ENCODE measurements around the gene FGF1.

The FGF1 gene

DNA sequence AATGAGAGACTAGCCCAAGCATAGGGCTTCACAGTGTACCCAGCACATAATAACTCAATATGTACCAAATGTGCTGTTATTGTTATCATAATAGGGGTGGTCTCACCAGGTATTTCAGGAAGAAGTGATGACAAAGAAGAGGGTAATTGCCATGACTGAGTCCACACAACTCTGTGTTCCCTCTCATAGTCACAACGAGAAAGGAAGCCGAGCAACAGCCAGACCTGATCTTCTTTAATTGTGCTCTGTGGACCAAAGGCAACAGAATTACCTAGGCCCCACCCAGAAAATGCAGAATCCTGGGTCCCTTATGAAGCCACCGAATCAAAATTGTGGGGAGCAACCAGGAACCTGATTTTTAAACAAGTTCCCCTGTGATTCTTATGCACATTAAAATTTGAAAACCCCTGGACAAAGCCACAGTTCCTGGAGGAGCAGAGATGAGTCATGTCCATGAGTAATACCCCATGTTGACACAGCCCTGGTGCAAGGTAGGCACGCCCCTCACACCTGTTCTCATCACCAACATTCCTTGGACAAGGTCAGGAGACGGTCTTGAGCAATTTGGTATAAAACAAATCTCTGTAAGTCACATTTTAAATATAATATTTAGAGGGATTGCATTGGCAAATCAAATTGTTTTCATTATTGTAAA, 5.2 kb downstream of the FGF1 start:
- no peak overlapping the region for H3K4me3 ChIP-seq (ENCODE audit: low read depth, low read length)
- DNase-seq (ENCODE audit: low read depth): peak; percentile 43

DNA sequence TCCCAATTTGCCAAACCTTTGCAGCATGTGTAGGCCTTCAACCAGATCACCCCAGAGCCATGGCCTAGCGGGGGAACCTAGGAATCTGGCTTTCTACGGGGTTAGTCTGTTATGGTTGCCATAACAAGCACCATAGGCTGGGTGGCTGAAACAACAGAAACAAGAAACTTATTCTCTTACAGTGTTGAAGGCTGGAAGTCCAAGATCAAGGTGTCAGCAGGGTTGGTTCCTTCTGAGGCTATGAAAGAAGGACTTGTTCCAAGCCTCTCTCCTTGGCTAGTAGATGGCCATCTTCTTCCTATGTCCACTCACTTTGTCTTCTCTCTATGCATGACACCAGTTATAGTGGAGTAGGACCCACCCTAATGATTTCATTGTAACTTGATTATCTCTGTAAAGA, 6.1 kb downstream of the FGF1 start:
- no peak overlapping the region for H3K4me3 ChIP-seq (ENCODE audit: low read depth, low read length)
- TF ChIP-seq, protein P1, sequence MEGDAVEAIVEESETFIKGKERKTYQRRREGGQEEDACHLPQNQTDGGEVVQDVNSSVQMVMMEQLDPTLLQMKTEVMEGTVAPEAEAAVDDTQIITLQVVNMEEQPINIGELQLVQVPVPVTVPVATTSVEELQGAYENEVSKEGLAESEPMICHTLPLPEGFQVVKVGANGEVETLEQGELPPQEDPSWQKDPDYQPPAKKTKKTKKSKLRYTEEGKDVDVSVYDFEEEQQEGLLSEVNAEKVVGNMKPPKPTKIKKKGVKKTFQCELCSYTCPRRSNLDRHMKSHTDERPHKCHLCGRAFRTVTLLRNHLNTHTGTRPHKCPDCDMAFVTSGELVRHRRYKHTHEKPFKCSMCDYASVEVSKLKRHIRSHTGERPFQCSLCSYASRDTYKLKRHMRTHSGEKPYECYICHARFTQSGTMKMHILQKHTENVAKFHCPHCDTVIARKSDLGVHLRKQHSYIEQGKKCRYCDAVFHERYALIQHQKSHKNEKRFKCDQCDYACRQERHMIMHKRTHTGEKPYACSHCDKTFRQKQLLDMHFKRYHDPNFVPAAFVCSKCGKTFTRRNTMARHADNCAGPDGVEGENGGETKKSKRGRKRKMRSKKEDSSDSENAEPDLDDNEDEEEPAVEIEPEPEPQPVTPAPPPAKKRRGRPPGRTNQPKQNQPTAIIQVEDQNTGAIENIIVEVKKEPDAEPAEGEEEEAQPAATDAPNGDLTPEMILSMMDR (IDR thresholded peaks at IDR 0.05; ENCODE audit: control insufficient read depth, extremely low read depth, insufficient read depth): no peak
- no peak for DNase-seq (ENCODE audit: low read depth)

More for the DNA sequence above, 5.2 kb downstream of the FGF1 start:
- TF ChIP-seq, protein P1 (IDR thresholded peaks at IDR 0.05; ENCODE audit: control insufficient read depth, extremely low read depth, insufficient read depth): no peak

DNA sequence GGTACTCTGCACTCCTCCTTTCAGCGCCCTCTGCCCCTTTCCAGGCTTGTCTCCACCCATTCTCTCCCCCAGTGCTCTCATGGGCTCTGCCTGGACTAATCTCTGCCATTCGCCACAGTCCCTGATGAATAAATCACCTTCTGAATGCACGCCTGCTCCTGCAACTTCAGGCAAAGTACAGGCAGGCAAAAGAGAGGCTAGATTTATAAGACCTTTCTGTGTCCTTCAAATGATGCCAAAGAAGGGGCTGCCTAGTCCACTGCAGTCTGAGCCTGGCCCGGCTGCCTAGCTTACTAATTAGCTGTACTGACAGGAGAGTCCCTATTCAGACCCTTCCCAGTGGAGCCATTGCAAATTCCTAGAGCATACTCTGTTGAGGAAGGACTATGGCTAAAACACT, 7.4 kb downstream of the FGF1 start:
- H3K4me3 ChIP-seq (ENCODE audit: low read depth, low read length): no peak overlapping the region
- DNase-seq (ENCODE audit: low read depth): no peak
- TF ChIP-seq, protein P1 (IDR thresholded peaks at IDR 0.05; ENCODE audit: control insufficient read depth, extremely low read depth, insufficient read depth): no peak

DNA sequence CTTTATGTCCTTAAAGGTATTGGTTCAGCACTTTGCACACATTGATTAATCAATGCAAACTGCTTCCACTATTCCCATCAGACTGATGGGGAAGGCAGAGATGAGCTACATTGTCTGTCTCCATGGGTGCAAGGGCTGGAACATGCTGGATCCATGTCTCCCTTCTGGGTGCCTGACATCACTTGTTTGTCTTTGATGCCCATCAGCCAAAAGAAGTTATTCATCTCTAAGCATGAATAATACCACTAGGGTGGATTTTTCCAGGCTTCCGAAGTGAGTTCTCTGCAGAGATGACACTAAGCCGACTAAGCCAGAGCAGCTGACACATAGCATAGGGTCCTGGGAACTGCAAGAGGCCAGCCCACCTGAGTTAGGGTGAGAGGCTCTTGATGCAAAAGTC, 8.7 kb downstream of the FGF1 start:
- no peak overlapping the region for H3K4me3 ChIP-seq (ENCODE audit: low read depth, low read length)
- no peak for DNase-seq (ENCODE audit: low read depth)
- TF ChIP-seq, protein P1 (IDR thresholded peaks at IDR 0.05; ENCODE audit: control insufficient read depth, extremely low read depth, insufficient read depth): no peak

DNA sequence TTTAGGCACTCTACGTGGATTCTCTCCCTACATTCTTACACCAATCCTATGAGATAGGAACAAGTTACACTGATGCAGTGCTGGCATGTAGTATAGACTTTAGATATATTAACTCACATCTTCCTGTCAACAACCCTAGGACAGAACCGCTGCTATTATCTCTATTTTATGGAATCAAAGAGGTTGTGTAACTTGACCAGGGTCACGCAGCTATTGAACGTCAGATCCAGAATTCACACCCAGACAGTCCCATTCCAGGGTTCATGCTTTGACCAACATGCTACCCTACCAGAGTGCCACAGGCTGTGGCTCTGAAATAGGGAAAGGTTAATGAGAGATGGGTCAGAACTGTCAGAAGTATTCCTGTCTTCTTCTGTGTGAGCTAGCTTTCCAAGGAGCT, 9.6 kb downstream of the FGF1 start:
- H3K4me3 ChIP-seq (ENCODE audit: low read depth, low read length): no peak overlapping the region
- TF ChIP-seq, protein P1 (IDR thresholded peaks at IDR 0.05; ENCODE audit: control insufficient read depth, extremely low read depth, insufficient read depth): no peak
- DNase-seq (ENCODE audit: low read depth): no peak

DNA sequence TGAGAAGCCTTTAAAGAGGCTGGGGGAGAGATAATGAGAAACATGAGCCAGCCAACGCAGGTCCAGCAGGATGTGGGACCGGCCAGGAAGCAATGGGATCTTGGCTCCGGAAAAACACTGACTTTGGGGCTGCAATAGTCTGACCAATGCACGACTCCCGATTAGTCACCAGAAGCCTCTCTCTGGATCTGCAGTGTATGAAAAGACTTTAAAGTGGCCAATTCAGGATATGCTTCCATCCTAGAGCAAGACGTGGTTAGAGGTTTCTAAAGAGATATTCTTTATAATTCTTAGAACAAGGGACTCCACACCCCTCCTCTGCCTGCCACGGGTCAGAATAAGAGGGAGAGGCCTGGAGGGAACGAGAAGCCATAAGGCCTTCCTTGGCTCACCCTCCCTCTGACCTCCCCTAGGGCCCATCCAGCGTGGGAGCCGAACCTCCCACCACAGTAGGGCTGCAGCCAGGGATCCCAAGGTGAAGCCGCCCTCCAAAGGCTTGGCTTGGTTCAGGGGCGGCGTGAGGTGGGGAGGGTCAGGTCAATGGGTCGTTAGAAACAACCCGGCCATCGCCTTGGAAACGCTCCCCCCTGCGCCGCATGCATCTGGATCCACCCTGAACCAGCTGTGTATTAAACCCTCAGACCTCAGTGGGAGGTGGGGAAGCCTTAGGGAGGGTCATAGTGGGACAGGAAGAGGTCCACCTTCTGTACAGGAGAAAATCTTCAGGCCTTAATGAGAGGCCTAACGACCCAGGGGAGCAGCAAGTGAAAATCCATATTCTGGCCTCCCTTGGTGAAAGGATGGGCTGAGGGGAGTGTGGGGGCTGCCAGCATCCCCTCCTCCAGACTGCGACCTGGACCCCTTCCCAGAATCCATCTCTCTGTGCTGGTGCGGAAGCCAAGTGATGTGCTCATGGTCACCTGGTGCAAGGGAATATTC, 11.1 kb downstream of the FGF1 start:
- DNase-seq (ENCODE audit: low read depth): no peak
- TF ChIP-seq, protein P1 (IDR thresholded peaks at IDR 0.05; ENCODE audit: control insufficient read depth, extremely low read depth, insufficient read depth): no peak

More for the DNA sequence above, 11.1 kb downstream of the FGF1 start:
- no peak overlapping the region for H3K4me3 ChIP-seq (ENCODE audit: low read depth, low read length)
